Measurements from ENCODE around the gene CREG1.
A peak's percentile ranks its signal among the peaks of the same experiment; 100 is the strongest.

Gene CREG1

GRCh38 chr1:167502719-167503462 lies 50.7 kb downstream of the CREG1 start:
- no peak for DNase-seq

- DNase-seq: no peak
These were observed 51.4 kb downstream of the CREG1 start for GRCh38 chr1:167502192-167502551.

- peak; percentile 13 for DNase-seq
These were observed 51.9 kb downstream of the CREG1 start for GRCh38 chr1:167501515-167502191.

- no peak for DNase-seq
These were observed 53.2 kb downstream of the CREG1 start for GRCh38 chr1:167500283-167500860.

- no peak for DNase-seq
These were observed 53.9 kb downstream of the CREG1 start for GRCh38 chr1:167499664-167500101.

GRCh38 chr1:167499106-167499505 lies 54.5 kb downstream of the CREG1 start:
- no peak for DNase-seq

- no peak for DNase-seq
These were observed 56.6 kb downstream of the CREG1 start for GRCh38 chr1:167496797-167497619.

GRCh38 chr1:167493372-167493771 lies 60.2 kb downstream of the CREG1 start:
- no peak for DNase-seq

GRCh38 chr1:167492481-167492910 lies 61.1 kb downstream of the CREG1 start:
- DNase-seq: peak; percentile 65

- DNase-seq: peak; percentile 65
These were observed 61.7 kb downstream of the CREG1 start for GRCh38 chr1:167491586-167492461.

Measured in NCI-H2227 treated with DMSO at 0.1 percent for 48 hours (cell line).